Lower leg skin (tissue), 4 donors: ENCODE data around the gene ZC3H12C. TPM values are rescaled to one million over a fixed set of nuclear protein-coding genes. Genes with fewer than 3 reads are reported as not detected.

ENCODE experiments used
- DNase-seq, 2 donors: peaks; one replicate each; pipeline ENCODE4 v3.0.0-alpha.2; 2019; ENCODE audit warnings: low spot score in 2 of 2
- H3K4me3 ChIP-seq: fragments of 200-600 bp; sonication (generic); 2 replicates; pipeline ENCODE4 v1.5.1; 2017; ENCODE audit warnings: mild to moderate bottlenecking, low read depth; ENCODE audit not compliant: poor library complexity, severe bottlenecking
- CTCF ChIP-seq, 3 donors: fragments of 450-650 bp; IDR thresholded peaks; one replicate each; pipeline ENCODE4 v1.5.1; 2016; ENCODE audit warnings: antibody characterized with exemption in 3 of 3, mild to moderate bottlenecking in 3 of 3, moderate library complexity in 2 of 3
- POLR2A ChIP-seq, 2 donors: fragments of 450-650 bp; IDR thresholded peaks; one replicate each; pipeline ENCODE4 v1.6.1; 2016 to 2017; ENCODE audit warnings: antibody characterized with exemption in 2 of 2, mild to moderate bottlenecking in 1 of 2, moderate library complexity in 1 of 2
- WGBS, 2 donors: methylation state at CpG; one replicate each; pipeline ENCODE4 v1.1.5; 2018; 5-methylcytosine and 5-hydroxymethylcytosine counted together
- intact Hi-C: fragments of 100-400 bp; cut with DNase I; formaldehyde crosslinking; loops from one replicate; pipeline ENCODE4 v1.15.0; 2023; ENCODE audit warnings: low total_unique reads
- total RNA-seq, 4 donors: library from RNA; depleted of rRNA; stranded (reverse); fragments of >200 nt; gene quantifications; one replicate each; pipeline ENCODE4 v1.1.0, GENCODE V29; 2016

ZC3H12C gene
- total RNA-seq, 4 donors from 2014 or later: 13.7 to 22.6 (median 14.6) TPM

DNA sequence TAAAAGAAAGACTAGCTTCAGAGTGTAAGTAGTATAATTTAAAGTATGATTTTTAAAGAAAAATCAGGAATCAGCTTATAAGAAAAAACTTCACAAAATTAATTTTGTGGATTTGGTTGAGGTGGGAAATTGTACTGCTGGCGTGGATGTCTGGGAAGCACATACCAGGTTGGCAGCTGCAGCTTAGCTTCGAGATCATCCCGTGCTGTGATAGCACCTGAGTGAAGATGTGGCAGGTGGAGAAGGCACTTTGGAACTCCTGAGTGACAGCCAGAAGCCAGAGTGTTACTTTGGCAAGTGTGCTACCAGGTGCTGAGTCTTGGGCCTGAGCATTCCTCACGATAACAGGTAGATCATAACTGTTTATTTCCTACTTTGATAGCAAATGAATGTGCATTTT lies 17.7 kb downstream of the ZC3H12C start:
- 92 to 98% methylated on average over 4 of the region's 4 CpGs for WGBS, 2 donors
- H3K4me3 ChIP-seq: no peak overlapping the region
- no peak for DNase-seq
- no peak for TF ChIP-seq CTCF (IDR thresholded peaks at IDR 0.05)
- TF ChIP-seq POLR2A (IDR thresholded peaks at IDR 0.05): no peak
- intact Hi-C loops: no loop called here

DNA sequence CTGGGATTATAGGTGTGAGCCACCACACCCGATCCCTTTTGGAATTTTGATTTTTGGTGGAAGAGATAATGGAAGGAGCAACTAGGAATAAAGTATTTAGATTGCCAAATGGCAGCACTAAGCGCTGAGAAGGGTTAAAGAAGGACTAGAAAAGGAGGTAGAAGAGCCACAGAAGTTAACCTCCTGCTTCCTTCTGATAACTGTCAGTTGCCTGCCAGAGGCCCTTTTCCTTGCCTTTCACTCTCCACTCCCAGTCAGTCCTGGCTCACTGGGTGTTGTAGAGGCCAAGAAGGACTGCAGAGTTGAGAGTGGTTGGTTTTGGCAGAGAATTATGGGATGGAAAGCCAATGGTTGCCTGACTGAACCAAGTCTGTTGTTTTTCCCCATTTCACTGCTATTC lies 19.3 kb downstream of the ZC3H12C start:
- no peak for TF ChIP-seq POLR2A (IDR thresholded peaks at IDR 0.05)
- no peak for TF ChIP-seq CTCF (IDR thresholded peaks at IDR 0.05)
- no peak for DNase-seq
- 93 to 96% methylated on average over 2 of the region's 2 CpGs for WGBS, 2 donors
- H3K4me3 ChIP-seq: no peak overlapping the region
- intact Hi-C loops: no loop called here

- H3K4me3 ChIP-seq: no peak overlapping the region
- TF ChIP-seq POLR2A (IDR thresholded peaks at IDR 0.05) (no peak), CTCF (IDR thresholded peaks at IDR 0.05) (no peak)
- intact Hi-C loops: no loop called here
- no peak for DNase-seq
Measured at GRCh38 chr11:110113505-110113904, 20.3 kb downstream of the ZC3H12C start.

- DNase-seq: no peak
- 91% methylated on average over 4 of the region's 4 CpGs for WGBS, 2 donors
- intact Hi-C loops: no loop called here
- TF ChIP-seq POLR2A (IDR thresholded peaks at IDR 0.05) (no peak), CTCF (IDR thresholded peaks at IDR 0.05) (no peak)
- no peak overlapping the region for H3K4me3 ChIP-seq
Measured at GRCh38 chr11:110113973-110114372, 20.8 kb downstream of the ZC3H12C start.

GRCh38 chr11:110119317-110119716 lies 26.1 kb downstream of the ZC3H12C start:
- H3K4me3 ChIP-seq: no peak overlapping the region
- no peak for TF ChIP-seq POLR2A (IDR thresholded peaks at IDR 0.05)
- no peak for TF ChIP-seq CTCF (IDR thresholded peaks at IDR 0.05)
- intact Hi-C loops: no loop called here
- WGBS, 2 donors: 91 to 93% methylated on average over 2 of the region's 2 CpGs
- no peak for DNase-seq

DNA sequence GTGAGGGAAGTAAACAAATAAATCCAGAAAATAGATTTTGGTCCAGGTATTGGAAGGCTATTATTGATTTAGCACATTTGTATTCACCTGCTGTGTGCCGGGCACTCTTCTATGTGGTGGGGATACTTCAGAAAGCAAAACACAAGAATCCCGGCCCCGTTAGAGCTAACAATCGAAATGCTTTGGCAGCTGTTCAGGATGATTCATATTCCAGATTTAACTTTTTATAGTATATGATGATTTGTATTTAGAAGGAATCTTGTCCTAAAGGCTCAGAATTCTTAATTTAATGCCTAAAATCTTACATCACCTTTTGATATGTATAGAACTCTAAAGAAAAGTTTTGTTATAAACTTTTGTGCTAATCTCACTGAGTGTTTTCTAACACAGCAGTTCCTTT lies 28.0 kb downstream of the ZC3H12C start:
- TF ChIP-seq POLR2A (IDR thresholded peaks at IDR 0.05): no peak
- TF ChIP-seq CTCF (IDR thresholded peaks at IDR 0.05): no peak
- DNase-seq: no peak
- WGBS, 2 donors: 7 to 10% methylated on average over 4 of the region's 4 CpGs
- H3K4me3 ChIP-seq: no peak overlapping the region
- intact Hi-C loops: no loop called here
